HS-27A (cell line): ENCODE data around the gene CLINT1.

Experiments used
- DNase-seq: peaks from one replicate; pipeline ENCODE4 v3.0.0-alpha.2; 2012; ENCODE audit warnings: low read depth, missing footprints

The CLINT1 gene

DNA sequence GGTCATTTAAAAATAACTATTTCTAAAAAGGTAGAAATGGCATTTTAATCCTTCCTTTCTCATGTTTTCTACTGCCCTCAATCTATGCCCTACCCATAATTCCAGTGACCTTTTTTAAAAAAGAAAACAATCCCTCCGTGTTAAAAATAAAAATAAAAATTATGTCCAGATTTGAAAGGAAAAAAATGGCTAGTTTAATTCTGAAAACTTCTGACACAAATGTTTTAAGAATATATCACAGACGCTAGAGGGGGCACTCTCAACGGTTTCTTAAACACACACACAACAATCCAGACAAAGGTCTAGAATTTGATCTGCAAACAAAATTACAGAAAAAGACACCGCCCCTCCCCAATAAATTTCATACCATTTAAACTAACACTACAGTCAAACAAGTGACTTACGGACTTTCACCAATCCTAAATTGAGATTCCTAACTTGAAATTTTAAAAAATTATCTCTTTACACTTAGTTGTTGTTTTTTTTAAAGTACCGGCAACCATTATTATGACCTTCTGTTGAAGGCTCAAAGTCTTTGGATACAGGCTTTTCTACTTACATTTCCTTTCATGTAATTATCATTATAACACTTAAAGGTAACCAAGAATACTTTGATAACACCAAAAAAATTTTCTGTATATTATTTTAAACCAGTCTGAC is 38.2 kb downstream of the CLINT1 start:
- DNase-seq, result no peak

DNA sequence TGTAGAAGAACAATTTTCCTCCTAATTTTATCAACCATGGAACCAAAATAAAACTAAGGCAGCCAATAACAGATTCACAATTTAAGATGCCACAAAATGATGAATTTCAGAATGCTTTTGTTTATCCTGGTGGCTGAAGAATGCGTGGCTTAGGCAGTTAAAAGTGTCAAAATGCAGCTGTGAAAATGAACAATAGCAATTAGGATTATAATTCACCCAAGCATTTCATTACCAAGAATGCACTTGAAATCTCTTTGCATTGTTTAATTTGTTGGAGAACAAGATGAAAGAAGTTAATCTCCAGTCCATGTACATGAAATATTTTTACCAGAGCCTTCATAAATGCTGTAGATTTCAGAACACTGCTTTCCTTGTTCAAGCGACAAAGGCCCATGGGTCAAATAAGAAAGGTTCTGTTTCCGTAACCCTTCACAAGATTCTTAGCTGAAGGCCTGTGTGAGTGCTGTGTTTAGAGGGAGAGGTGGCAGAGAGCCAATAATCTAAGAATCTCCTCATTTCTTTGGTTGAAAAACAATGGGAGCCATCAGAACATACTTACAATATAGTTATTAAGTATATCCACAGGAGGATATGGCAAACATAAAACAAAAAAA is 39.3 kb downstream of the CLINT1 start:
- DNase-seq, result no peak

DNA sequence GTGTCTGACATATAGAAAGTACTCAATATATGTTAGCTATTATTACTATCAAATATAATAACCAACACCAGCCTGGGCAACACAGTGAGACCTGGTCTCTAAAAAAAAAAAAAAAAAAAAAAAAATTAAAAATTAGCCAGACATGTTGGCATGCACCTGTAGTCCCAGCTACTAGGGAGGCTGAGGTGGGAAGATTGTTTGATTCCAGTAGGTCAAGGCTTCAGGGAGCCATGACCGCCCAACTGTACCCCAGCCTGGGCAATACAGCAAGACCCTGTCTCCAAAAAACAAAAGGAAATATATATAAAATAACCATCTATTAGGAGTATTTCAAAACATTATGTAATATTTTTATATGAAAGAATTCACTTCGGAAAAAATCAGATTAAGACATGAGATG is 40.6 kb downstream of the CLINT1 start:
- DNase-seq, result no peak

DNA sequence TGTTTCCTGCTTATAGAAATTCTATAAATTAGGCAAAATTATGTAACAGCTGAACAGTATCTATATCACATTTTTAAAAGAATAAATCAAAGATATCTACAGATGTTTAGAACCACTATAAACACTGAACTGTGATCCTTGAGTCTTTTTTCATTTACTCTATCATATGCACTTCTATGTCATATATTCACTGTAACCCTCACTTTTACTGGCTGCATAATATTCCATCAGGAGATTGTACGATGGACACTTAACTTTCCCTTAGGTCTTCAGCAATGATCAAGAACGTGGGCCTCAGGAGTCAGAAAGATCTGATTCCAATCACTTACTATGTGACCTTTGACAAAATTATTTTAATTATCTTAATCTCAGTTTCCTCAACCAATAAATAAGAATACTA is 41.0 kb downstream of the CLINT1 start:
- DNase-seq, result no peak

DNA sequence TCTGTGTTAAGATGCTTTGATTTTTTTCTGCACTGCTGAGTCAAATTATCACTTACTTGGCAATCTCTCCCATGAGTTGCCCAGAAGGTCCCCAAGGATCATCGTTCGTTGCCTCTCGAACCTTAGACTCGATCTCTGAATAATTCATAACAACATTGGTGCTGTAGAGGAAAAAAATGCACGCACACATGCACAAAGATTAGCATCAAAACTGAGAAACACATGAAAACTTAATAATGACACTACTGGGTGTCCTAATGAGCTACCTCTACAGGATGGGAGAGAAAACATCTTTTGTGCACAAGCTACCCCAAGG is 41.6 kb downstream of the CLINT1 start:
- no peak for DNase-seq

DNA sequence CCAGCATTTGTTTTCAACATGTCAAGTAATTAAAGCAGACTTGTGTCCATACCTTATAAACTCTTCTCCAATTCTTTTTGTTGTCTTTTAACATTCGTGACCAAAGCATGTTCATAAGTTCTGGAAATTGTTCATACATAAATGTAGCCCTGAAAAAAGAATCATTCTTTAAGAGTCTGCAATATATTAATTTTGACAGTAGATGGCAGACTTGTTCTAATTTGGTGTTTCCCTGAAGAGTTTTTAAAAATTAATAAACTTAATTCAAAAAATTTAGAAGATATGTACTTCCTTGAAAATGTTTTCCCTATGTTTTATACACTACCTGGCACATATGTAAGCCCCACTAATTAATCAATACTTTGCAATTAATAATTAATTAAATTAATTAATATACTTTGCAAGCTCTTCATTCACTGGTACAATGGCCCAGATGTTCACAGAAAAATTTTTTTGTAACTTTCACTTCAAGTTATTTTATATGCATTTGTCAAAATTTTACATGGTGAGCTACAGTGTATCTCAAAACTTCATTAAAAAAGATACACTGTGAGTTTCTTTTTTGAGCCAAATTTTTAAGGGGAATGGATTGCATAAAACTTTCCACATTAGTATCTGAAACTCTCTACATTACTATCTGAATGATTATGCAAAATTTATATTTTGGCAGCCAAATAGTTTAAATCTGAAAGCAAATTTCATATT is 42.1 kb downstream of the CLINT1 start:
- DNase-seq, result no peak

DNA sequence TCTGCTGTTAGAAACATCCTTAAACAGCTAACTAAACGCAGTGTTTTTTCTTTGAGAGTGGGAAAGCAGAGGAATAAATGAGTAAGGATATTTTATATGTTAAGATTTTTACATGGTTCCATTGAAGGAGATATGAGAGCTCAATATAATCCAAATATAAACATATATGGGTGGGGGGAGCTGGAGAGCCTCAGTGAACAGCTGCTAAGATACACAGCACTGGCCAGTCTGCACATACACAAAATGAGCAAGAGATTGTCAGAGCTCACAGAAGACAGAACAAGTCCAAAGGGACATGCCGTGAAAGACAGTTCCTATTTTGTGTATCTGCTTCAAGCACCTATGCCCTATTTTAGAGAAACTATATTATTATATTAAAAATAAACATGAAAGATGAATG is 46.9 kb downstream of the CLINT1 start:
- no peak for DNase-seq

DNA sequence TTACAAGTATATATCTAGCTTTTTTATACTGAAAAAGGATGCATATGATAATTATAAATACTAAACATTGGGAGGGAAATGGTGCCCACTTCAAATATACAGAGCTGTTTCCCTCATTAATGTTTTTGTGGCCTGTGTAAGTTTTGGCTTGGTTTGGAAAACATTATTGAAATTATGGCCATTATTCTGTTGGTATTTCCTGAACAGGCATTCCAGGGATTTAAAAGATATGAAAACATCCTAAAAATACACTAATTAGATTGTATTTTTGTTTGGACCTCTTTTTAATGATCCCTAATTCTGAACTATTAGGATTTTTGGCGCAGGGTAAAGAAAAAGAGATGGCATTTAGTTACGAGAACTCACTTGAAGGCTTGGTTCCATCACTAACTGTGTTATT is 50.9 kb downstream of the CLINT1 start:
- DNase-seq, result no peak

DNA sequence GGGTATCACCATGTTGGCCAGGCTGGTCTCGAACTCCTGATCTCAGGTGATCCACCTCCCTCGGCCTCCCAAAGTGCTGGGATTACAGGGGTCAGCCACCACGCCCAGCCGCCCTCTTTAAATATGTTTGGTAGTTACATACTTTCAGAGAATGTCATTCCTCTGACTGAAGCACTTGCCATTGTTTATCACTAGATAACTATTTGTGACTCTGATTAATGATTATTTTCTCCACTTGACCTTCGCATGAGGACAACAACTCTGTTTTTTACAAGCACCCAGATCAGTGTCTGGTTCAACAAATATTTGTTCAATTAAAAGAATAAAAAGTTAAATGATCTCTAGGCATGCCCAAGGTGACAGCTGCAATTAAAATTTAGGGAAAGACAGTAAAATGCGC is 56.2 kb downstream of the CLINT1 start:
- DNase-seq, result no peak

DNA sequence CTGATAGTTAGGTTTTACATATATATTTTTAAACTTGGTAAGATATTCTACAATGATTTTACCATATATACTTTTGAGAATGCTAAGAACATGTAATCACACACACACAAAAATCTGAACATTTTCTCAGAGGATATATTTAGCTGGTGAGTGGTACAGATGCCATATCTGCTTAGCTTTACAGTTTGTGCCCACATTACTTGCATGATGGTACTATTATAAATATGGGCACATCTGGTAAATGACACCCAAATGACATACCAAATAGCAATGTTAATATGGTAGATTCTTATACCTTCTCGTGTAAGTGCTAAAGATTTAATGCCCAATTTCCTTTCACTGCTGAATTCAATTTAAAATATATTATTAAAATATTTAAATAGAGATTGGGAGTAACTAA is 58.8 kb downstream of the CLINT1 start:
- DNase-seq, result no peak

DNA sequence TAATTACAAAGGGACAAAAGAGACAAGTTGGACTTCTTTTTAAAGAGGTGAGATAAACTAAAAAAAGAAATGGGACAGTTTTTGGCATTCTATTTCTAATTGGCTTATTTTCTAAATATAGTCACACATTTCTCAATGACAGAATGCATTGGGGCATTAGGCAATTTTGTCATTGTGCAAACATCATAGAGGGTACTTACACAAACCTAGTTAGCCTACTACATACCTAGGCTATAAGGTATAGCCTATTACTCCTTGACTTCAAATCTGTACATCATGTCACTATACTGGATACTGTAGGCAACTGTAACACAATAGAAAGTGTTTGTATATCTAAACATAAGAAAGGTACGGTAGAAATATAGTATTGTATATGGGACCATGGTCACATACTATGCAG is 59.4 kb downstream of the CLINT1 start:
- DNase-seq, result no peak

DNA sequence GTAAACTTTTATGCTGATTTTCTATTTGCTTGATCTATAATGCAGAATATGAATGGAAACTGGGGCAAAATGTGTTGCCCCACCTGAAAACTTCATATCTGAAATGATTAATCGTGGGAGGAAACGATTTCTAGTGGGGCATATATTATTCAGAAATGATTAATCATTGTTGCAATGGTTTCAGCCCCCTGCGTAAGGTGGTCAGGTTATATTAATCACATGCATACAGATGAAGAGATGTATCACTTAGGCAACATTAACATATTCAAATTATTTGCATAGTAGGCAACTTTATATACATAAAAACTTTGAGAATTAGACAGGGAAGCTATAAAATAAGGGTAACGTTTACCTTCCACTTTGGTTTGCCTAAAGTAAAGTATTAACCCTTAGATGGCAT is 65.6 kb downstream of the CLINT1 start:
- DNase-seq, result no peak

DNA sequence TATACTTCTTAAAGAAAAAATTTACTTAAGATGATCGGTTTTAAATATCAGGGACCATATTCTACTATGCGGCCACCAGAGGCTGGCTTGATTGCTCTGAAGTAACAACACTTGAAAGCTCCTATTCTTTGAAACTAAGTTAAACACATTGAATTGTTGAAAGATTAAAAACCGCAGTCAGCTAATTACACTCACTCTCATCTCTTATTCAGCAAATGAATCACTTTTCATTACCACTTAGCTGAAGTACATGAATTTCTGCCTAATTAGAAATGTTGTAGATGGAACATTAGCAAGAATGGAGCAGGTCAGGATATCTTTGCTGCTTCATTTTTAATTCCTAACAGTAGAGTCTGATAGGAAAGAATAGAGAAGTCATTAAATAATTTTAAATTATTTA is 73.1 kb downstream of the CLINT1 start:
- DNase-seq, result no peak

DNA sequence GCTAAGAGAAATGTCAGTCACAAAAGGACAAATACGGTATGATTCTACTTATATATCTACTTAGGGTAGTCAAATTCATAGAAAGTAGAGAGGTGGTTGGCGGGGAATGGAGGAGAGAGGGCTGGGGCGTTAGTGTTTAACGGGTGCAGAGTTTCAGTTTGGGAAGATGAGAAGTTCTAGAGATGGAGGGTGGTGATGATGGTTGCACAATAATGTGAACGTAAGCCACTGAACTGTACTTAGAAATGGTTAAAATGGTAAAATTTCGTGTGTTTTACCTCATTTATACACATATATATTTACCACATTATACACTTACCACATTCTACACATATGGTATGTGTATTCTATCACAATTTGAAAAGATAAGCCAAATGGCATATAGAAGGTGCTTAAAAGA is 79.7 kb downstream of the CLINT1 start:
- DNase-seq, result no peak

DNA sequence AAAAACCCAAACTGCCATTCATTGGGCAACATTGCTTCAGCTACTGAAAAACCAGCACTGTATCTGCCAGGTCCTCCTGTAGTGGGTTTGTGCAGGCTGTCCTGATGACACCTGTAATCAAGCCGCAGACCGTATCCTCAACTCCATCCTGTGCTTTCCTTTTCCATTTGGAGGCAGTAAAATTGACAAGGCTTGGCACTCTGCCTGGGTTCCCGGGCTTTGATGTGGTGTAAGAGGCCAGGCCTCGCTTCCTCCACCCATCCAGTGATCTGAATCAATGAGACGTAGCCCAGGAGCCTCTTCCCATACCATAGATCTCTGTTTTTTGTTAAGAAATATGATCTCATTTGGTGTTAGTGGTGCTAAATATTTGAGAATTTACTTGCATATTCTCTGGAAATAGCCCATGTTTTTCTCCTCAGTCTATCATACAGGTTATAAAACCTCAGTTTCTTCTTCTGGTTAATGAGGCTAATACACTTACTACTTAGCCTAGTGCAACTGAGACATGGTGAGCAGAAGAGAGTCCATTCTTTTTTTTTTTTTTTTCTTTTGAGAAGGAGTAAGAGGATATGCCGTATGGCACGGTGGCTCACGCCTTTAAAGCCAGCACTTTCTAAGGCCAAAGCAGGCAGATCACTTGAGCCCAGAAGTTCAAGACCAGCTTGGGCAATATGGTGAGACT is 80.7 kb downstream of the CLINT1 start:
- DNase-seq, result no peak

DNA sequence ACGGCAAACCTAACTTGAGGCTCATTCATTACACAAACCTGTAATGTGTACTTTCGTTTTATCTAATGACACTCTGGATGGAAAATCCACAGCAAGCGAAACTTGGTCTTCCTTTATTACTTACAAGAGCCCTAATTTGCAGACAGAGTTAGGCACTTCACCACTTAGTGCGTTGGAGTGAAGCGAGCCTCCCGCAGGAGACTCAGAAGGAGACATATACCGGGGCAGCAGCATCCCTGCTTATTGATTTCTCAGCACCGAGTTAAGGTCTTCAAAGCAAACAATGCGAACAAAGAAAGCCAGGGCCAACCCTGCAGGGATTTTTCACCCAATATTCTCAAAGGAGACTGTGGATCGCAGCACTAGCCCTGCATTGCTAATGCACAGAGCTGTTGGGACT is 86.8 kb downstream of the CLINT1 start:
- no peak for DNase-seq

DNA sequence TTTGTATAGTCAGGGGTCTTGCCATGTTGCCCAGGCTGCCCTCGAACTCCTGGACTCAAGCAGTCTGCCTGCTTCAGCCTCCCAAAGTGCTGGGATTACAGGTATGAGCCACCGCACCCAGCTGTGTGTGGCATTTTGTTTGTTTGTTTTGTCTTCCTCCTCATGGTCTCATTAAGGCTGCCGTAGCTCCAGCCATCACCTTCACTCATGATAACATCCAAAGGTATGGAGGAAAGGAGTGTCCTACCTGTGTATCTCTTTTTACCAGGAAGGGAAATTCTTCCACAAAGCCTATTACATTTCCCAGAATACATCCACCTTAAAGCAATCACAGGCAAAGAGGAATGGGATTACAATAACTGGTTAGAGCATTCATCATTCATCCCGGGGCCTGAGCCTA is 88.3 kb downstream of the CLINT1 start:
- no peak for DNase-seq

DNA sequence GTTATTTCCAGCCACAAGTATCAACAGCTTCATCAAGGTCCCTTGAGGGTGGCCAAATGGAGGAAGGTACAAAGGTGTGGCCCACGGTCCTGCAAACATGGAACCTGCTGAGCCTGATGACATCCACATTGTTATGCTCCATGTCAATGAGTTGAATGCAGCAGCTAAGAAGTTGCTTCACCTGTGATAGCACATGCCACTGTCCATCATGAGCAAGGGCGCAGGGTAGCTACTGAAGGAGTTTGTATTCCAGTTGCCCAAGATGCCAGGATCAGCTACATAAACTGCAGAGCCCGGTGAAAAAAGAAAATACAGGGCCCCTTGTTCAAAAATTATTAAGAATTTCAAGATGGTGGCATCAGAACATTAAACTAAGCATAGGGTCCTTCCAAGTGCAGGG is 91.3 kb downstream of the CLINT1 start:
- no peak for DNase-seq

DNA sequence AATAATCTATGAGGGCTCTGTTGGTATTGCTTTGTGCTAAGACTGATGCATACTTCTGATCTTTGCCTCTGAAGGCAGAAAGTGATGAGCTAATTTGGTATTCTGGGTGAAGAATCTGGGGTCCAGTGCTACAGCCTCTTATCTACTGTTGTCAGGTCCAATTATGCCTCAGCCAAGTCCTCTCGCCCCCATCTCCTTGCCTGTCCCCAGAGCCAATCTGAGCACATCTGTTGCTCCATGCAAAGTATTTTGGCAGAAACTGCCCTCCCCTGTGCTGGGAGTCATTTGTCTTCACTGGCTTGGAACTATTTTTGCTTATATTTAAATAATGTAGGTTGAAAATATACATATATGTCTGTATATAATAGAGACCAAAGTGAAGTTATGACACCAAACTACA is 92.0 kb downstream of the CLINT1 start:
- DNase-seq, result no peak

DNA sequence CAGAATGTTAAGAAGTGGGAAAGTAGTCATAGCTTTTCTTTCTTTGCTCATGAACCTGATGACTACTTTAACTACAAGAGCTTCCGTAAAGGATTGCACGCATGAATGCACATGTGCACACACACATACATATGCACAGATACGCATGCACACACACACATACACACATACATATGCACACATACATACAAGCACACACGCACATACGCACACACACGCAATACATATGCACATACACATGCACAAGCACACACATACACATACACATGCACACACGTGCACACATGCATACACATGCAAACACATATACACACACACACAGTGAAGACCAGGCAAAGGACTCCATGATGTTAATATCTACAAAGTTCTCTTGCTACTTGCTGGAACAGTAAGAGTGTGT is 92.5 kb downstream of the CLINT1 start:
- no peak for DNase-seq

DNA sequence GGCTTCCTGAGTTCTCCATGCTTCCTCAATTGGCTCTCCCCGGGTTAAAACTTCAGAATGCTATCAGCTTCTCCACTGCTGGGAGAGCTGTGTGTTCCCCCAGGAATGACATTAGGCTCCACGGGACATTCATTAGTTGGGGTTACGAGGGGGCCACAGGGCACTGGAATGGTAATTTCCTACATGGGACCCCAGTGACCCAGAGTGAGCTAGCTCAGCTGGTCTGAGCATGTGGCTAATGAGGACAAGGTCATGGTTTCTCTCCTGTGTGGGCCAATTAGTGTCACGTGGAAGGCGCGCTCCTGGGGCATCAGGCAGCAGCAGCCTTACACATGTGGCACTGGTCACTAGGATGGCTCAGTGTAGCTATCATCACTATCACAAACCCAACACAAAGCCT is 94.4 kb downstream of the CLINT1 start:
- DNase-seq, result no peak

DNA sequence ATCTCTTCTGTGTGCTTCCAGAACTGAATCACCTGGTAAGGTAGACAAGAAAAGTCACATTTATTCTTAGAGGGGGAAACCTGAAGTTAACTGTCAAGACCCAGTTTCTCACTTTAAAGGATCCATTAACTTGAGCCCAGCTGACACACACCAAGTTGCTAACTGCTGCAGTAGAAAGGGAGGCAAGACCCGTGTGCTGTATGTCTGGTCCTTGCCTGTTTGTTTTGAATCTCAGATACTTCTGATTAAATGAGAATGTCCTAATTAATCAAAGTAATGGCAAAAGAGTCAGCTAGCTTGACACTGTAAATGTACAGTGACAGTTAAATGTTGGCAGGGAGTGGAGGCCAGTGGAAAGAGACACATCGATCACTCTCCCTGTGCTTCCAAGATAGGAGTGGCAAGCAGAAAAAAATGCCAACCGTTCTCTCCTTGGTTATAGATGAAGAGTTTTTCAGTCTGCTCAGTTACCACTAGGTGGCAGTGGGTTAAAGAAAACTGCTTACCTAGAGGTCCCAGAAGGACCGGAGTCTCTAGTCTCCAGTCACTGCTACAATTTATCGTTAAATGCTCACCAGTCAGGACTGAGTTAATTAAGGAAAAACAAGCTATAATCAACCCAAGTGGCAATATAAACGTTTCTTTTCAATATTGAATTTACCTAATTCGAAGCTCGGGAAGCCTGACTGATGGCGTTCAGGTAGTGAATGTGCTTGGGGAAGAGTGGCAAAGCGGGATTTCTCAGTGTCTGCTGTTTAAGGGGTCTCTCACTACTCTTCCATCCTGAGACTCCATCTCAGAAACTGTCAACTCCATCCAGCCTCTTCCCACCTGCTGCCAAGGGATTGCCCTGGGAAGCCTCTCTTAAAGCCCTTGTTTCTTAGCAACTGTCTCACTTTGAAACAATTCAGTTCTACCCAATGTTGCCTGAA is 97.0 kb downstream of the CLINT1 start:
- no peak for DNase-seq
